Umbilical cord (tissue), 2 donors: ENCODE results near the gene SPSB1. TPM values are rescaled to one million over a fixed set of nuclear protein-coding genes. Genes with fewer than 3 reads are reported as not detected.

ENCODE experiments used
- DNase-seq: peaks from one replicate; pipeline ENCODE4 v3.0.0-alpha.2; 2015; ENCODE audit warnings: low spot score
- total RNA-seq: library from RNA; depleted of rRNA; stranded (reverse); fragments of >200 nt; gene quantifications from one replicate; pipeline ENCODE4 v1.2.3, GENCODE V29; 2014; ENCODE audit warnings: low replicate concordance; ENCODE audit not compliant: insufficient read depth

Gene SPSB1
- total RNA-seq, 1 donor from 2014 or later = 43.3 TPM

DNA sequence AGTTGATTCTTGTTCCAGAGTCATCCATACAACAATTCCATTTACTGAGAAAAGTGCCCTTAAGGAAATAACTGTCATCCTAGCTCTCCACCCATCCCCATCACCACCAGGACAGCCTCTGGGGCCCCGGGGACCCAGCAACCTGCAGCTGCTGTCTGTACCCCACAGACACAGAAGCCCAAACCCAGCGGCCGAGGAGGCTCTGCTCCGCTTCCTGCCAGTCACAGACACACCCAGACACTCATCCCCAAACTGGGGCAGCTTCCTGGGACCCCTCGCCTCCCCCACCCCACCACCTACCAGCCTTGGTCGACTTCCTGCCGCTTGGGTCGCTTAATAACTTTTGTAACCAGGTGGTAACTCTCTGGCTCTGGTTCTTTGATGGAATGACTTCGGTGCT lies 125.0 kb downstream of the SPSB1 start:
- no peak for DNase-seq

- no peak for DNase-seq
These were observed 126.2 kb downstream of the SPSB1 start for GRCh38 chr1:9418851-9419250.

Other genes starting within 250 kb of the SPSB1 start
- 14.2 TPM for gene SLC2A5, start 223.3 kb upstream of the SPSB1 start, total RNA-seq
- gene GPR157, start 163.8 kb upstream of the SPSB1 start, total RNA-seq = 4.1 TPM
- gene H6PD, start 58.1 kb upstream of the SPSB1 start, total RNA-seq = 34.4 TPM
- 6.0 TPM for gene SLC25A33, start 246.6 kb downstream of the SPSB1 start, total RNA-seq